Measurements from ENCODE around the gene NCLN. TPM values are rescaled to one million over a fixed set of nuclear protein-coding genes. Genes with fewer than 3 reads are reported as not detected.
"Not testable (repeated sequence)": the region's sequence is repeated elsewhere in the genome, so short reads cannot be mapped to it uniquely, and the experiment has no call there.

The NCLN gene
- polyA plus RNA-seq, 3 donors: 28.6 to 60.9 (median 34.5) TPM

DNA sequence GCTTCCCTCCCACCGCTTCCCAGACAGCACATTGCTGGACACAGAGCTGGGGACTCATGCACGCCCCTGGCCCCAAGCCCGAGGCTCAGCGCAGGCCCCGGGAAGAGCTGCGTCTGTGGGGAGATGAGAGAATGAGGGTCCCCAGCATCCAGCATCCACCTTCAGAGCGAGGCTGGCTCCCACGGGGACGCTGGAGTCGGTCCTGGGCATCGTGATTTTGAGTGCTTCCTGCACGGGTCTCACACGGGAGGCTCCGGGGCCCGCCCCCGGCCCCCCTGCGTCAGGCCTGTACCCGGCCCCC lies 4.7 kb downstream of the NCLN start:
- H3K36me3 Mint-ChIP-seq: peaks cover 14 to 33% of the 10 kb centered on the region in 2 donors
- H3K9me3 Mint-ChIP-seq: peaks cover 0 to 3% (median 0%) of the 10 kb centered on the region in 7 donors
- no peak overlapping the region for H3K4me3 Mint-ChIP-seq
- no peak overlapping the region for H3K4me3 ChIP-seq (replicated peaks in 1 of 3; ENCODE audit: low read depth in 2 of 3, low read length in 3 of 3)
- TF ChIP-seq, protein P1, sequence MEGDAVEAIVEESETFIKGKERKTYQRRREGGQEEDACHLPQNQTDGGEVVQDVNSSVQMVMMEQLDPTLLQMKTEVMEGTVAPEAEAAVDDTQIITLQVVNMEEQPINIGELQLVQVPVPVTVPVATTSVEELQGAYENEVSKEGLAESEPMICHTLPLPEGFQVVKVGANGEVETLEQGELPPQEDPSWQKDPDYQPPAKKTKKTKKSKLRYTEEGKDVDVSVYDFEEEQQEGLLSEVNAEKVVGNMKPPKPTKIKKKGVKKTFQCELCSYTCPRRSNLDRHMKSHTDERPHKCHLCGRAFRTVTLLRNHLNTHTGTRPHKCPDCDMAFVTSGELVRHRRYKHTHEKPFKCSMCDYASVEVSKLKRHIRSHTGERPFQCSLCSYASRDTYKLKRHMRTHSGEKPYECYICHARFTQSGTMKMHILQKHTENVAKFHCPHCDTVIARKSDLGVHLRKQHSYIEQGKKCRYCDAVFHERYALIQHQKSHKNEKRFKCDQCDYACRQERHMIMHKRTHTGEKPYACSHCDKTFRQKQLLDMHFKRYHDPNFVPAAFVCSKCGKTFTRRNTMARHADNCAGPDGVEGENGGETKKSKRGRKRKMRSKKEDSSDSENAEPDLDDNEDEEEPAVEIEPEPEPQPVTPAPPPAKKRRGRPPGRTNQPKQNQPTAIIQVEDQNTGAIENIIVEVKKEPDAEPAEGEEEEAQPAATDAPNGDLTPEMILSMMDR (IDR thresholded peaks at IDR 0.05): no peak
- H3K4me1 Mint-ChIP-seq: peaks cover 51% of the 10 kb centered on the region
- no peak overlapping the region for H3K9ac ChIP-seq (ENCODE audit: insufficient read depth, low read length, poor library complexity, severe bottlenecking)
- no peaks in the 10 kb centered on the region for H3K27me3 ChIP-seq (ENCODE audit: control insufficient read depth in 2 of 2, insufficient read depth in 2 of 2, low read length in 2 of 2)
- no peak overlapping the region for H3K4me2 ChIP-seq (replicated peaks; ENCODE audit: extremely low read depth, low read length, poor library complexity, severe bottlenecking)
- H4K20me1 ChIP-seq (ENCODE audit: insufficient read depth, low read length): peaks cover 47% of the 10 kb centered on the region
- no peak for DNase-seq
- peaks cover 6 to 13% of the 10 kb centered on the region in 2 donors for H3K36me3 ChIP-seq (replicated peaks in 1 of 2; ENCODE audit: control insufficient read depth in 1 of 2, insufficient read depth in 2 of 2, low read length in 2 of 2)
- H3K27ac ChIP-seq (ENCODE audit: low read depth in 1 of 2, low read length in 2 of 2): peak overlapping the region in 1 of 2 donors; percentile 82
- 94% methylated on average over 17 of the region's 18 CpGs for WGBS (ENCODE audit: insufficient coverage)
- peaks cover 71% of the 10 kb centered on the region for H3K79me2 ChIP-seq (ENCODE audit: insufficient read depth, low read length)
- peak overlapping the region in 1 of 7 donors; percentile 25 for H3K27ac Mint-ChIP-seq
- peaks cover 50 to 55% of the 10 kb centered on the region in 2 donors for H3K4me1 ChIP-seq (ENCODE audit: control insufficient read depth in 1 of 2, insufficient read depth in 2 of 2, low read length in 2 of 2)
- peaks cover 0 to 4% (median 0%) of the 10 kb centered on the region in 3 donors for H3K27me3 Mint-ChIP-seq (ENCODE audit: low read depth in 3 of 3)
- intact Hi-C loops (cut with micrococcal nuclease): no loop called here
- H3K9me3 ChIP-seq (replicated peaks in 1 of 2; ENCODE audit: control insufficient read depth in 1 of 2, insufficient read depth in 1 of 2, low read length in 2 of 2): no peaks in the 10 kb centered on the region
- no peak overlapping the region for H2AFZ ChIP-seq (ENCODE audit: insufficient read depth, low read depth, low read length, poor library complexity, severe bottlenecking)

DNA sequence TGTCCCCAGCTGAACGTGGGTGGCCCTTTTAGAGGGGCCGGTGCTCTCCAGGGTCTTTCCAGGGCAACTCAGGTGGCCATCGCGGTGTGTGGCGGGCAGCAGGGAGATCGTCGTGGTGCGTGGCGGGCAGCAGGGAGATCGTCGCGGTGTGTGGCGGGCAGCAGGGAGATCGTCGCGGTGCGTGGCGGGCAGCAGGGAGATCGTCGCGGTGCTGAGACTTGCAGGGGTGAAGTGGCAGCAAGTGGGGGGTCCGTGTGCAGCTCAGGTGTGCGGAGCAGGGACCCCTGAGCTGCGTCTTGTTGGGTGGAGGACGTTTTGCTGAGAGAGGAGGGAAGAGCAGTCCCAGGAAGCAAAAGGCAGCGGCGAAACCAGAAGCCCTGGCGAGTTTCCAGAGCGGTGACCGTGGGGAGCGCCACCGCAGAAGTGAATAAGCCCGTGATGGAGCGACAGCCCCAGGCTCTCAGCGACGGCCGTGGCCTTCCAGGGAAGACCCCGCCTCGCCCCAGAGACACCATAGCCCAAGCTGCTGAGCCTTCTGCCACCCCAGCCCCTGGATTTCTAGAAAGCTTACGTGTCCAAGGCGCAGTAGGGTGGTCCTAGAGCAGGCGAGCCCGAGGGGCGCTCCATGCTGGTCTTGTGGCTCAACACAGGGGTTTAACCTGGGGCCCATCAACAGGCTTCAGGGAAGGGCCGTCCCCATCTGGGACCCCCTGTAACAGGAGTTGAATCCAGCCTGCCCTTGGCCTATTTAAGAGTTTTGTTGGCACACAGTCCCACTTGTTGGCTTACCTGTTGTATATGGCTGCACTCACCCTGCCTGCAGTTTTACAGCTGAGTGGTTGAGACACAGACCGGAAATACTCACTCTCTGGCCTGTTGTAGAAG lies 5.4 kb downstream of the NCLN start:
- H3K4me1 Mint-ChIP-seq: peaks cover 51% of the 10 kb centered on the region
- H3K79me2 ChIP-seq (ENCODE audit: insufficient read depth, low read length): peaks cover 67% of the 10 kb centered on the region
- H3K27me3 ChIP-seq (ENCODE audit: control insufficient read depth in 2 of 2, insufficient read depth in 2 of 2, low read length in 2 of 2): no peaks in the 10 kb centered on the region
- H3K4me3 ChIP-seq (replicated peaks in 1 of 3; ENCODE audit: low read depth in 2 of 3, low read length in 3 of 3): no peak overlapping the region
- H3K9me3 Mint-ChIP-seq: peaks cover 0 to 3% (median 0%) of the 10 kb centered on the region in 7 donors
- peaks cover 0 to 2% (median 0%) of the 10 kb centered on the region in 3 donors for H3K27me3 Mint-ChIP-seq (ENCODE audit: low read depth in 3 of 3)
- no peak overlapping the region for H3K4me2 ChIP-seq (replicated peaks; ENCODE audit: extremely low read depth, low read length, poor library complexity, severe bottlenecking)
- TF ChIP-seq, protein P1 (IDR thresholded peaks at IDR 0.05): no peak
- H2AFZ ChIP-seq (ENCODE audit: insufficient read depth, low read depth, low read length, poor library complexity, severe bottlenecking): no peak overlapping the region
- WGBS (ENCODE audit: insufficient coverage): 75% methylated on average over 24 of the region's 46 CpGs
- peak overlapping the region in 1 of 2 donors; percentile 39 for H3K4me3 Mint-ChIP-seq
- no peak for DNase-seq
- H3K9me3 ChIP-seq (replicated peaks in 1 of 2; ENCODE audit: control insufficient read depth in 1 of 2, insufficient read depth in 1 of 2, low read length in 2 of 2): no peaks in the 10 kb centered on the region
- H3K27ac Mint-ChIP-seq: peak overlapping the region in 2 of 7 donors; percentile 37 to 38
- intact Hi-C loops (cut with micrococcal nuclease): no loop called here
- peaks cover 45% of the 10 kb centered on the region for H4K20me1 ChIP-seq (ENCODE audit: insufficient read depth, low read length)
- H3K36me3 ChIP-seq (replicated peaks in 1 of 2; ENCODE audit: control insufficient read depth in 1 of 2, insufficient read depth in 2 of 2, low read length in 2 of 2): peaks cover 13 to 19% of the 10 kb centered on the region in 2 donors
- H3K27ac ChIP-seq (ENCODE audit: low read depth in 1 of 2, low read length in 2 of 2): no peak overlapping the region
- peaks cover 17 to 40% of the 10 kb centered on the region in 2 donors for H3K36me3 Mint-ChIP-seq
- no peak overlapping the region for H3K9ac ChIP-seq (ENCODE audit: insufficient read depth, low read length, poor library complexity, severe bottlenecking)
- H3K4me1 ChIP-seq (ENCODE audit: control insufficient read depth in 1 of 2, insufficient read depth in 2 of 2, low read length in 2 of 2): peaks cover 50 to 51% of the 10 kb centered on the region in 2 donors

DNA sequence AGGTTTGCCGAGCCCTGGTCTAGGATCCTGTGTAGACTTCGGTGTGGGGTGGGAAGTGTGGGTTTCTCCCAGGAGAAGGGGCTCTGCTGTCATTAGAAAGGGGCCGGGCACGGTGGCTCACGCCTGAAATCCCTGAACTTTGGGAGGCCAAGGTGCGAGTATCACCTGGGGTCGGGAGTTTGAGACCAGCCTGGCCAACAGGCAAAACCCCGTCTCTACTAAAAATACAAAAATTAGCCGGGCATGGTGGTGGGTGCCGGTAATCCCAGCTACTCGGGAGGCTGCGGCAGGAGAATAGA lies 6.0 kb downstream of the NCLN start:
- H3K4me3 ChIP-seq (replicated peaks in 1 of 3; ENCODE audit: low read depth in 2 of 3, low read length in 3 of 3); H3K27me3 ChIP-seq (ENCODE audit: control insufficient read depth in 2 of 2, insufficient read depth in 2 of 2, low read length in 2 of 2); H3K4me3 Mint-ChIP-seq; H2AFZ ChIP-seq (ENCODE audit: insufficient read depth, low read depth, low read length, poor library complexity, severe bottlenecking); H3K9me3 ChIP-seq (replicated peaks in 1 of 2; ENCODE audit: control insufficient read depth in 1 of 2, insufficient read depth in 1 of 2, low read length in 2 of 2); H3K27me3 Mint-ChIP-seq (ENCODE audit: low read depth in 3 of 3); H3K4me2 ChIP-seq (replicated peaks; ENCODE audit: extremely low read depth, low read length, poor library complexity, severe bottlenecking); H3K9me3 Mint-ChIP-seq; intact Hi-C loops (cut with micrococcal nuclease); H3K9ac ChIP-seq (ENCODE audit: insufficient read depth, low read length, poor library complexity, severe bottlenecking); DNase-seq; H3K27ac ChIP-seq (ENCODE audit: low read depth in 1 of 2, low read length in 2 of 2): not testable (repeated sequence)
- Mint-ChIP-seq H3K27ac (peak overlapping the region in 2 of 7 donors; percentile 33 to 35), H3K4me1 (peaks cover 47% of the 10 kb centered on the region), H3K36me3 (peaks cover 22 to 46% of the 10 kb centered on the region in 2 donors)
- H3K36me3 ChIP-seq (replicated peaks in 1 of 2; ENCODE audit: control insufficient read depth in 1 of 2, insufficient read depth in 2 of 2, low read length in 2 of 2): peaks cover 19 to 25% of the 10 kb centered on the region in 2 donors
- peaks cover 39% of the 10 kb centered on the region for H4K20me1 ChIP-seq (ENCODE audit: insufficient read depth, low read length)
- 94% methylated on average over 3 of the region's 12 CpGs for WGBS (ENCODE audit: insufficient coverage)
- peaks cover 61% of the 10 kb centered on the region for H3K79me2 ChIP-seq (ENCODE audit: insufficient read depth, low read length)
- H3K4me1 ChIP-seq (ENCODE audit: control insufficient read depth in 1 of 2, insufficient read depth in 2 of 2, low read length in 2 of 2): peaks cover 45 to 46% of the 10 kb centered on the region in 2 donors

Data from CD14-positive monocyte (primary cell).